RWPE2 (cell line): ENCODE results near the gene SIDT2.

Experiments
- ATAC-seq: fragments of 200-7000 bp; cut with Tn5 transposase; 3 replicates; pipeline ENCODE4 v1.9.1; 2021; ENCODE audit warnings: low read depth
- DNase-seq: peaks from one replicate; pipeline ENCODE4 v3.0.0-alpha.2; 2020; ENCODE audit warnings: low spot score
- H3K27ac ChIP-seq: fragments of 450-650 bp; 2 replicates; pipeline ENCODE4 v1.5.1; 2017; ENCODE audit warnings: mild to moderate bottlenecking; ENCODE audit not compliant: poor library complexity, severe bottlenecking
- H3K27me3 ChIP-seq: fragments of 250-450 bp; sonication (Bioruptor Pico); 2 replicates; pipeline ENCODE4 v1.5.1; 2021; ENCODE audit warnings: mild to moderate bottlenecking, moderate library complexity; ENCODE audit not compliant: insufficient read depth, poor library complexity, severe bottlenecking
- H3K36me3 ChIP-seq: fragments of 250-450 bp; sonication (Bioruptor Pico); 2 replicates; pipeline ENCODE4 v1.5.1; 2020; ENCODE audit warnings: low read depth, mild to moderate bottlenecking, moderate library complexity
- H3K4me1 ChIP-seq: fragments of 250-450 bp; sonication (Bioruptor Pico); 2 replicates; pipeline ENCODE4 v1.5.1; 2021; ENCODE audit warnings: mild to moderate bottlenecking, moderate library complexity; ENCODE audit not compliant: insufficient read depth, poor library complexity, severe bottlenecking
- H3K4me3 ChIP-seq: fragments of 250-450 bp; sonication (Bioruptor Pico); 2 replicates; pipeline ENCODE4 v1.5.1; 2021; ENCODE audit warnings: mild to moderate bottlenecking, moderate library complexity; ENCODE audit not compliant: severe bottlenecking
- H3K9me3 ChIP-seq: fragments of 250-450 bp; sonication (Bioruptor Pico); 2 replicates; pipeline ENCODE4 v1.5.1; 2021; ENCODE audit warnings: mild to moderate bottlenecking, moderate library complexity; ENCODE audit not compliant: severe bottlenecking
- TF ChIP-seq, protein P1 (sequence below): fragments of 450-650 bp; IDR thresholded peaks from one replicate; pipeline ENCODE4 v1.5.1; 2017; ENCODE audit warnings: mild to moderate bottlenecking, moderate library complexity; ENCODE audit not compliant: poor library complexity, severe bottlenecking

SIDT2 gene

DNA sequence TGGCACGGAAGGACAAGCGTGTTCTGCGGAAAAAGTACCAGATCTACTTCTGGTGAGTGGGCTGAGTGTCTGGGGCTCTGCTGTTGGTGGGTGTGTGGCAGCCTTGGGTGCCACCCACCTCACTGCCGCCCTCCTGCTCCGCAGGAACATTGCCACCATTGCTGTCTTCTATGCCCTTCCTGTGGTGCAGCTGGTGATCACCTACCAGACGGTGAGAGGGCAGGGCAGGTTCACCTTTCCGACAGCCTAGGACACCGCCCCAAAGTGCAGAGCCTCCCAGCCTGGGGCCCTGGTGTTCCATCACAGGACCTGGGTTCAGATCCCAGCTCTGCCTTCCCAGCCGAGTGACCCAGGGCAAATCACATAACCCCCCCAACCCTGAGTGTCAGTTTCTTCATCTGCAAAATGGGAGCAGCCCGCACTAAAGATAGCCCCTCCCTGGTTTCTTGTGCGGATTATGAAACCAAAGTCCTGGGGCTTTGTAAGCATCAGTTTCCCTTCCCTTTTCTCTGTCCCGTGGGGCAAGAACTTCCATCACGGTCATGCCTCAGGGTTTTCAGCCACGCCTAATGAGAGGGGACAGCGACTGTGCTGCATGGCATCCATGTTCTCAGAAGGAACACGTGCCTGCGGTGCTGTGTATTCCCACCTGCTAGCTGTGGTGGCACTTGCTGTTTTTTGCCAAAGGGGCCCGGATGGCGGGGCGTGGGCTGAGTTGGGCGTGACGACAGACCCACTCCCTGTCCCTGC is 10.8 kb downstream of the SIDT2 start:
- ATAC-seq = no peak

DNA sequence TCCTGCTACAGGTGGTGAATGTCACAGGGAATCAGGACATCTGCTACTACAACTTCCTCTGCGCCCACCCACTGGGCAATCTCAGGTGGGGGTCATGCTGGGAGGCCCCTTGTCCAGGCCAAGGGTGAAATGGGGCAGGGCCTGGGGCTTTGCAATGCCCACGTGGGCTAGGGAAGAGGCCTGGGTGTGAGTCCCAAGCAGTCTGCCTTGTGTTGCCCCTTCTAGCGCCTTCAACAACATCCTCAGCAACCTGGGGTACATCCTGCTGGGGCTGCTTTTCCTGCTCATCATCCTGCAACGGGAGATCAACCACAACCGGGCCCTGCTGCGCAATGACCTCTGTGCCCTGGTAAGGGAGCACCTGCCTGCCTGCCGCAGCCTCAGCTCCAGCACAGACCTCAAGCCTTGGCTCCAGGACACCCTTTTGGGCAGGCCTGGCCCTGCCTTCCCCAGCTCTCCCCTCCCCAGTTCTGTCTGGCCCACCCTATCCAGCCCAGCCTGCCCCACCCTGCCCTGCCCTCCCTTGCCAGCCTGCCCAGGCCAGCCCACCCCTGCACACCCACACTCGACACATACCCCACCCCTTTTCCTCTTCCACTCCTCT is 11.5 kb downstream of the SIDT2 start:
- TF ChIP-seq, protein P1, sequence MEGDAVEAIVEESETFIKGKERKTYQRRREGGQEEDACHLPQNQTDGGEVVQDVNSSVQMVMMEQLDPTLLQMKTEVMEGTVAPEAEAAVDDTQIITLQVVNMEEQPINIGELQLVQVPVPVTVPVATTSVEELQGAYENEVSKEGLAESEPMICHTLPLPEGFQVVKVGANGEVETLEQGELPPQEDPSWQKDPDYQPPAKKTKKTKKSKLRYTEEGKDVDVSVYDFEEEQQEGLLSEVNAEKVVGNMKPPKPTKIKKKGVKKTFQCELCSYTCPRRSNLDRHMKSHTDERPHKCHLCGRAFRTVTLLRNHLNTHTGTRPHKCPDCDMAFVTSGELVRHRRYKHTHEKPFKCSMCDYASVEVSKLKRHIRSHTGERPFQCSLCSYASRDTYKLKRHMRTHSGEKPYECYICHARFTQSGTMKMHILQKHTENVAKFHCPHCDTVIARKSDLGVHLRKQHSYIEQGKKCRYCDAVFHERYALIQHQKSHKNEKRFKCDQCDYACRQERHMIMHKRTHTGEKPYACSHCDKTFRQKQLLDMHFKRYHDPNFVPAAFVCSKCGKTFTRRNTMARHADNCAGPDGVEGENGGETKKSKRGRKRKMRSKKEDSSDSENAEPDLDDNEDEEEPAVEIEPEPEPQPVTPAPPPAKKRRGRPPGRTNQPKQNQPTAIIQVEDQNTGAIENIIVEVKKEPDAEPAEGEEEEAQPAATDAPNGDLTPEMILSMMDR = no peak
- H3K4me1 ChIP-seq = no peaks in the 10 kb centered on the region
- no peak overlapping the region for H3K27ac ChIP-seq
- no peaks in the 10 kb centered on the region for H3K27me3 ChIP-seq
- no peaks in the 10 kb centered on the region for H3K9me3 ChIP-seq
- DNase-seq (peak; percentile 39), ATAC-seq (no peak)
- H3K4me3 ChIP-seq = no peak overlapping the region
- peaks cover 8% of the 10 kb centered on the region; the same call in 1 of the 2 replicates for H3K36me3 ChIP-seq

More for the DNA sequence above, 10.8 kb downstream of the SIDT2 start:
- H3K4me3 ChIP-seq = no peak overlapping the region
- TF ChIP-seq, protein P1 = no peak
- no peaks in the 10 kb centered on the region for H3K27me3 ChIP-seq
- peaks cover 8% of the 10 kb centered on the region for H3K36me3 ChIP-seq
- DNase-seq = peak; percentile 42
- no peak overlapping the region for H3K27ac ChIP-seq
- H3K9me3 ChIP-seq = no peaks in the 10 kb centered on the region
- H3K4me1 ChIP-seq = no peaks in the 10 kb centered on the region

DNA sequence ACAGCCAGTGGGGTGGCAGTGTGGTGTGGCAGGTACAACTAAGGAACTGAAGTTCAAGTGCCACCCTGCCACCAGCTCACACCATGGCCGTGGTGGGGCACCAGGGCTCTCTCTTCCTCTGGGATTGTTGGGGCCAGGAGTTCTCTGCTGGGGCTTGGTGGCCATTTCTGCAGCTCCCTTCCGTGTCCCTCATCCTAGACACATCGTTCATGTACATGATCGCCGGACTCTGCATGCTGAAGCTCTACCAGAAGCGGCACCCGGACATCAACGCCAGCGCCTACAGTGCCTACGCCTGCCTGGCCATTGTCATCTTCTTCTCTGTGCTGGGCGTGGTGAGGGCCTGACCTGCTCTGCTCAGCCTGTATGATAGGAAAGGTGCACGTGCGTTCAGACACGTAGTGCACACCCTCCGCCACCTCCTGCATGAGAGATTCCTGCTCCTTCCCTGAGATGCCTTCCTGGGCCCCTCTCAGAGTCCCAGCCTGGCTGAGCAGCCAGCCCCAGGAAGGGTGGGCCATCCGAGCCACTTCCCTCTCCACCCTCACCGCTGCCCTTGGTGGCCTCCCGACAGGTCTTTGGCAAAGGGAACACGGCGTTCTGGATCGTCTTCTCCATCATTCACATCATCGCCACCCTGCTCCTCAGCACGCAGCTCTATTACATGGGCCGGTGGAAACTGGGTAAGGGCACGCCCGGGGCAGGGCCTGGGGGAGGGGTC is 13.3 kb downstream of the SIDT2 start:
- peak; percentile 54 for DNase-seq
- no peak for ATAC-seq
- TF ChIP-seq, protein P1 = no peak
- Histone ChIP-seq H3K27ac (no peak overlapping the region), H3K27me3 (no peaks in the 10 kb centered on the region), H3K9me3 (no peaks in the 10 kb centered on the region), H3K36me3 (peaks cover 8% of the 10 kb centered on the region; the same call in 1 of the 2 replicates), H3K4me1 (no peaks in the 10 kb centered on the region), H3K4me3 (no peak overlapping the region)

DNA sequence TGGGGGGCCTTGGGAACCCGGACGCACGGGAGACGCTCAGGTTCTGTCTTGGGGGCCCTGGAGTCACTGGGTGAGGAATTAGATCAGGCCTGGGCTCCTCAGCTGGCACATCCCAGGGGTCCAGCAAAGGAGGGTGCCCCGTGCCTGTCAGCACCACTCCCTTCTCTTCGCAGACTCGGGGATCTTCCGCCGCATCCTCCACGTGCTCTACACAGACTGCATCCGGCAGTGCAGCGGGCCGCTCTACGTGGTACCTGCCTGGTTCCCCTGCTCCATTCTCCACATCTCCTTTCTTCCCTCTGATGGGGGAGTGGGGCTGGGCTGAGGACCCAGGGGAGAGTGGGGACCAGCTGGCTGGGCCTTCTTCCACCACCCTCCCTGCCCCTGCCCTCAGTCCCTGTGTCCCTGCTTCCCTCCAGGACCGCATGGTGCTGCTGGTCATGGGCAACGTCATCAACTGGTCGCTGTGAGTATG is 13.9 kb downstream of the SIDT2 start:
- H3K4me3 ChIP-seq = no peak overlapping the region
- H3K4me1 ChIP-seq = no peaks in the 10 kb centered on the region
- DNase-seq (peak; percentile 43), ATAC-seq (no peak)
- no peaks in the 10 kb centered on the region for H3K27me3 ChIP-seq
- TF ChIP-seq, protein P1 = no peak
- peaks cover 8% of the 10 kb centered on the region; the same call in 1 of the 2 replicates for H3K36me3 ChIP-seq
- no peaks in the 10 kb centered on the region for H3K9me3 ChIP-seq
- H3K27ac ChIP-seq = no peak overlapping the region
